ENCODE results near the gene DOCK3.

Gene DOCK3

DNA sequence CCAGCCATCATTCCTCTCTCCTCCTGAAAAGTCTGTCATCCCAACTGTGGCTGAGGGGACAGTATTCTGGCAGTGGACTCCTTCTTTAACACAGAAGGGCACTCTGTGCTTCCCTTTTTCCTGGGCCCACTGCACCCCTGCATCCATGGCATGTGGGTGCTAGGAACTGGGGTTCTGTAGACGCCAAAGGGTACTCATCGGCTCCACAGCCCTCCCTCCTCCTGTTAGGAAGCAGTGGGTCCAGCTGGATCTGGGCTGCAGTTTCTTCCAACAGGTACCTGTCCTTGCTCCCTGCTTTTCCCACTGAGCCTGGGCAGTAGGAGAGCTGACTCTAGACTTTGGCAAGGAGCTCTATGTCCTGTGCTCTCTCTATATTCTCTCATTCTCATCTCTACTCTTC is 704.0 kb downstream of the DOCK3 start:
- intact Hi-C loops (cut with DNase I; ENCODE audit: low total_unique reads) = loop anchor here (10.0 kb wide), 2 partner anchors 274 to 704 kb away; partner anchors contain the start of gene DOCK3
- Histone ChIP-seq H3K36me3 (no peaks in the 10 kb centered on the region), H3K27ac (no peak overlapping the region), H3K4me3 (no peak overlapping the region), H3K4me1 (peaks cover 0 to 3% (median 2%) of the 10 kb centered on the region in 4 donors), H3K9me3 (no peaks in the 10 kb centered on the region), H3K27me3 (no peaks in the 10 kb centered on the region)
- DNase-seq = no peak
- TF ChIP-seq, protein P1, sequence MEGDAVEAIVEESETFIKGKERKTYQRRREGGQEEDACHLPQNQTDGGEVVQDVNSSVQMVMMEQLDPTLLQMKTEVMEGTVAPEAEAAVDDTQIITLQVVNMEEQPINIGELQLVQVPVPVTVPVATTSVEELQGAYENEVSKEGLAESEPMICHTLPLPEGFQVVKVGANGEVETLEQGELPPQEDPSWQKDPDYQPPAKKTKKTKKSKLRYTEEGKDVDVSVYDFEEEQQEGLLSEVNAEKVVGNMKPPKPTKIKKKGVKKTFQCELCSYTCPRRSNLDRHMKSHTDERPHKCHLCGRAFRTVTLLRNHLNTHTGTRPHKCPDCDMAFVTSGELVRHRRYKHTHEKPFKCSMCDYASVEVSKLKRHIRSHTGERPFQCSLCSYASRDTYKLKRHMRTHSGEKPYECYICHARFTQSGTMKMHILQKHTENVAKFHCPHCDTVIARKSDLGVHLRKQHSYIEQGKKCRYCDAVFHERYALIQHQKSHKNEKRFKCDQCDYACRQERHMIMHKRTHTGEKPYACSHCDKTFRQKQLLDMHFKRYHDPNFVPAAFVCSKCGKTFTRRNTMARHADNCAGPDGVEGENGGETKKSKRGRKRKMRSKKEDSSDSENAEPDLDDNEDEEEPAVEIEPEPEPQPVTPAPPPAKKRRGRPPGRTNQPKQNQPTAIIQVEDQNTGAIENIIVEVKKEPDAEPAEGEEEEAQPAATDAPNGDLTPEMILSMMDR (IDR thresholded peaks at IDR 0.05) = no peak

DNA sequence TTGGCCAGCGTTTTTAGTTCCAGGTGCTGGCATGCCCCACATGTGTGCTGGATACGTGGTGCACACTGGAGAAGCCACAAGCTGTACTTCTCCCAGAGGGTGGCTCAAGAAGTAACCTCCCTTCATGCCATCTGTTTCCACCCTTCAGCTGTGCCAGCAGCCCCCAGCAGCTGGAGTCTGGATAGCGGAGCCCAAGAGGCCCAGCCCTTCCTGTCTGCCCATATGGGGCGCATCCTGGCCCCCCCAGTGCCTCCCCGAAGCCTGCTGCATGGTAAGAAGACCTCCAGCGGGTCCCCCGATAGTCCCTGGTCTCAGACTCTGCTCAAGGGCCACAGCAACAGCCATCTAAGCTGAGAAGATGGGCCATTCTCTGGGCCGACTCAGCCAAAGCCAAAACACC is 704.6 kb downstream of the DOCK3 start:
- Histone ChIP-seq H3K4me3 (no peak overlapping the region), H3K27ac (no peak overlapping the region), H3K27me3 (no peaks in the 10 kb centered on the region), H3K36me3 (no peaks in the 10 kb centered on the region), H3K9me3 (no peaks in the 10 kb centered on the region), H3K4me1 (peaks cover 0 to 9% (median 6%) of the 10 kb centered on the region in 4 donors)
- TF ChIP-seq, protein P1 (IDR thresholded peaks at IDR 0.05) = no peak
- intact Hi-C loops (cut with DNase I; ENCODE audit: low total_unique reads) = loop anchor here (10.0 kb wide), 2 partner anchors 274 to 704 kb away; partner anchors contain the start of gene DOCK3
- DNase-seq = peak in 1 of 2 donors; percentile 48

DNA sequence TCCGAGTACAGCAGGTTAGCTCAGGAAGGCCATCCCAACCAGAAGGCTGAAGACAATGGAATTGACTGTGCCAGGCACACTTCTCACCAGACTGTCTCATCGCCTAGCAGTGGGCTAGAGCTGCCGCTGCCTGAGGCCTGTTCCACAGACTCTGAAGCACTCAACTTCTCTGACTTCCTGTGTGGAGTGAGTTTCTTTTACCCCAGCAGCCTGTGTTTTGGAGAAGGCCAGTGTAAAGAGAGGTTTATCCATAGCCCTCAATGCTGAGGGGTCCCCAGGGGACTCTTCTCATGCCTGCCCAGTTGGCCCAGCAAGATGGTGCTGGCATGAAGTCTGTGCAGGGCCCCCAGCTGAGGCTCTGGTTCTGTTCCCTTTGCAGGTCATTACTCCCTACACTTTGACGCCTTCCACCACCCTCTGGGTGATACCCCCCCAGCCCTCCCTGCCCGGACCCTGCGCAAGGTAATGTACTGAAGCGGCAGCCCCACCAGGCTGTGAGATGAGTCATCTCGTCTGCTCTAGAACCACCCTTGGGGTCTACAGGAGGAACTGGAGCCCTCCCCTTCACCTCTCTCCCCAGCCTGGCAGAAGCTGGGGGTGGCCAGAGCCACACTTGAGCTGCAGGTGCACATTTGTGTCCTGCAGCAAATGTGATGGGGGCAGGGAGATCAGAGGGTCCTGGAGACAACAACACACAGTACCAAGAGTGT is 705.2 kb downstream of the DOCK3 start:
- peak in 1 of 2 donors; percentile 51 for DNase-seq
- peaks cover 0 to 10% (median 6%) of the 10 kb centered on the region in 4 donors for H3K4me1 ChIP-seq
- no peak overlapping the region for H3K27ac ChIP-seq
- no peaks in the 10 kb centered on the region for H3K27me3 ChIP-seq
- TF ChIP-seq, protein P1 (IDR thresholded peaks at IDR 0.05) = no peak
- intact Hi-C loops (cut with DNase I; ENCODE audit: low total_unique reads) = loop anchor here (10.0 kb wide), 3 partner anchors 275 to 805 kb away; partner anchors contain the start of gene DOCK3
- H3K9me3 ChIP-seq = no peaks in the 10 kb centered on the region
- H3K36me3 ChIP-seq = no peaks in the 10 kb centered on the region
- no peak overlapping the region for H3K4me3 ChIP-seq

DNA sequence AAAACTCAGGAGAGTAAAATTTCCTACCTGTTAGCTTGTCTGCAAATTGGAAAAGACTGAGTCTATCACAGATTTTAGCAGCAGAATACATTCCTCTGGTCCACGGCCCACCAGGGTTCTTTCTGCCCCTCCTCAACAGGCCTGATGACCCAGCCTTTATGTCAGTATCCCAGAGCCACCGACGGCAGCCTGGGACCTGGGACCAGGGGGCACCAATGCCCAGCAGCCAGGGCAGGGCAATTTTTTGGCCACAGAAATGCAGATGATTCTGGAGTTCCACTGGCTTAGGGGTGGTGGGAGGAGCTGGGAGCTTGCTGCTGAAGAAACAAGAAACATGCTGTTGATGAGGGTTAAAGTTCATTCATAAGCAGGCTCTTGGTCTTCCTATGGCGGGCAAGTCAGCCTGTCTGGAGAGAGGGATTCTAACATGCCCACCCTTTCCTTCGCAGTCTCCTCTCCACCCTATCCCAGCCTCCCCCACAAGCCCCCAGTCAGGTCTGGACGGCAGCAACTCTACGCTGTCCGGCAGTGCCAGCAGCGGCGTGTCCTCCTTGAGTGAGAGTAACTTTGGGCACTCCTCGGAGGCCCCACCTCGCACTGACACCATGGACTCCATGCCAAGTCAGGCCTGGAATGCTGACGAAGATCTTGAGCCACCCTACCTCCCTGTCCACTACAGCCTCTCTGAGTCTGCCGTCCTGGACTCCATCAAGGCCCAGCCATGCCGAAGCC is 706.0 kb downstream of the DOCK3 start:
- peaks cover 0 to 13% (median 7%) of the 10 kb centered on the region in 4 donors for H3K4me1 ChIP-seq
- TF ChIP-seq, protein P1 (IDR thresholded peaks at IDR 0.05) = no peak
- DNase-seq = peak in 1 of 2 donors; percentile 52
- no peaks in the 10 kb centered on the region for H3K36me3 ChIP-seq
- no peak overlapping the region for H3K4me3 ChIP-seq
- H3K9me3 ChIP-seq = no peaks in the 10 kb centered on the region
- no peak overlapping the region for H3K27ac ChIP-seq
- H3K27me3 ChIP-seq = no peaks in the 10 kb centered on the region
- intact Hi-C loops (cut with DNase I; ENCODE audit: low total_unique reads) = loop anchor here (10.0 kb wide), 1 partner anchor 806 kb away; no protein-coding TSS in a partner anchor

DNA sequence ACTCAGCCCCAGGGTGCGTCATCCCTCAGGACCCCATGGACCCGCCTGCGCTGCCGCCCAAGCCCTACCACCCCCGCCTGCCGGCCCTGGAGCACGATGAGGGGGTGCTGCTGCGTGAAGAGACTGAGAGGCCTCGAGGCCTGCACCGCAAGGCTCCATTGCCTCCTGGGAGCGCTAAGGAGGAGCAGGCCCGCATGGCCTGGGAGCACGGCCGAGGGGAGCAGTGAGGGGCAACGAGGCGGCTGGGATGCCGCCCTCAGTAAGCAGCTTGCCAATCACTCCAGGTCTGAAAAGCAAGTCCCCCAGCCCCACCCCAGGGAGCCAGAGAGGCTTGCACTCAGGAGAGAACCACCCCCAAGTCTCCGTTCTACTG is 706.6 kb downstream of the DOCK3 start:
- DNase-seq = peak in 1 of 2 donors; percentile 54
- Histone ChIP-seq H3K4me1 (peaks cover 0 to 18% (median 12%) of the 10 kb centered on the region in 4 donors), H3K36me3 (no peaks in the 10 kb centered on the region), H3K4me3 (no peak overlapping the region), H3K9me3 (no peaks in the 10 kb centered on the region), H3K27me3 (no peaks in the 10 kb centered on the region), H3K27ac (no peak overlapping the region)
- intact Hi-C loops (cut with DNase I; ENCODE audit: low total_unique reads) = loop anchor here (10.0 kb wide), 1 partner anchor 807 kb away; no protein-coding TSS in a partner anchor
- TF ChIP-seq, protein P1 (IDR thresholded peaks at IDR 0.05) = no peak

Measured in tibial artery (tissue), 4 donors.